Gastrocnemius medialis (tissue), 4 donors: ENCODE data around the gene MRPL30. TPM values are rescaled to one million over a fixed set of nuclear protein-coding genes. Genes with fewer than 3 reads are reported as not detected.
A peak's percentile ranks its signal among the peaks of the same experiment; 100 is the strongest.

Experiments used
- ATAC-seq, 2 donors: fragments of 150-250 bp; one replicate each; pipeline ENCODE4 v1.9.1; 2016
- DNase-seq, 2 donors: peaks; one replicate each; pipeline ENCODE4 v3.0.0-alpha.2; 2019
- H3K27ac ChIP-seq, 4 donors: fragments of 200-600 bp; sonication (generic); 1 replicate in 1 of 4; 2 replicates in 3 of 4; pipeline ENCODE4 v1.5.1; 2016 to 2018; ENCODE audit warnings: mild to moderate bottlenecking in 2 of 4, moderate library complexity in 1 of 4
- H3K27me3 ChIP-seq, 3 donors: fragments of 200-600 bp; sonication (generic) in 2 of 3; 1 replicate in 1 of 3; 2 replicates in 2 of 3; pipeline versions ENCODE4 v1.5.1 to v1.6.0; 2016 to 2019; ENCODE audit warnings: mild to moderate bottlenecking in 1 of 3, moderate library complexity in 1 of 3
- H3K36me3 ChIP-seq, 2 donors: fragments of 200-600 bp; sonication (generic) in 1 of 2; one replicate each; pipeline ENCODE4 v1.5.1; 2017 to 2018
- H3K4me1 ChIP-seq, 2 donors: fragments of 200-600 bp; sonication (generic) in 1 of 2; one replicate each; pipeline ENCODE4 v1.5.1; 2016 to 2017; ENCODE audit warnings: mild to moderate bottlenecking in 2 of 2
- H3K4me3 ChIP-seq, 4 donors: fragments of 200-600 bp; sonication (generic) in 3 of 4; 1 replicate in 1 of 4; 2 replicates in 3 of 4; pipeline ENCODE4 v1.5.1; 2016 to 2019; ENCODE audit warnings: mild to moderate bottlenecking in 2 of 4
- H3K9me3 ChIP-seq, 3 donors: fragments of 200-600 bp; sonication (generic) in 2 of 3; 1 replicate in 1 of 3; 2 replicates in 2 of 3; pipeline ENCODE4 v1.5.1; 2016 to 2019
- POLR2A ChIP-seq, 2 donors: fragments of 450-650 bp; IDR thresholded peaks; one replicate each; pipeline ENCODE4 v1.6.1; 2017; ENCODE audit warnings: antibody characterized with exemption in 2 of 2, mild to moderate bottlenecking in 2 of 2, moderate library complexity in 2 of 2
- in situ Hi-C, 4 donors: fragments of 200-750 bp; cut with MboI; loops; one replicate each; pipeline versions ENCODE4 v1.15.0 to v1.8.0; 2017; ENCODE audit warnings: low sequenced_read_pairs in 4 of 4
- intact Hi-C: fragments of 100-400 bp; cut with DNase I; formaldehyde crosslinking; loops from one replicate; pipeline ENCODE4 v1.15.1; 2023; ENCODE audit warnings: low total_unique reads
- total RNA-seq, 4 donors: library from RNA; depleted of rRNA; stranded (reverse); fragments of >200 nt; gene quantifications; one replicate each; pipeline versions ENCODE4 v1.1.0 to v1.2.3, GENCODE V29; 2016
- TF ChIP-seq, protein P1 (sequence below), 5 experiments: fragments of 450-650 bp in 3 of 5; fragments of 200-600 bp in 2 of 5; sonication (generic) in 2 of 5; IDR thresholded peaks in 4 of 5; conservative IDR thresholded peaks in 1 of 5; 1 replicate in 4 of 5; 2 replicates in 1 of 5; pipeline ENCODE4 v1.5.1; 2016 to 2019; ENCODE audit warnings: antibody characterized with exemption in 5 of 5, mild to moderate bottlenecking in 3 of 5, moderate library complexity in 3 of 5

MRPL30 gene
- total RNA-seq, 4 donors from 2014 or later, result 29.3 to 43.4 (median 35.5) TPM

DNA sequence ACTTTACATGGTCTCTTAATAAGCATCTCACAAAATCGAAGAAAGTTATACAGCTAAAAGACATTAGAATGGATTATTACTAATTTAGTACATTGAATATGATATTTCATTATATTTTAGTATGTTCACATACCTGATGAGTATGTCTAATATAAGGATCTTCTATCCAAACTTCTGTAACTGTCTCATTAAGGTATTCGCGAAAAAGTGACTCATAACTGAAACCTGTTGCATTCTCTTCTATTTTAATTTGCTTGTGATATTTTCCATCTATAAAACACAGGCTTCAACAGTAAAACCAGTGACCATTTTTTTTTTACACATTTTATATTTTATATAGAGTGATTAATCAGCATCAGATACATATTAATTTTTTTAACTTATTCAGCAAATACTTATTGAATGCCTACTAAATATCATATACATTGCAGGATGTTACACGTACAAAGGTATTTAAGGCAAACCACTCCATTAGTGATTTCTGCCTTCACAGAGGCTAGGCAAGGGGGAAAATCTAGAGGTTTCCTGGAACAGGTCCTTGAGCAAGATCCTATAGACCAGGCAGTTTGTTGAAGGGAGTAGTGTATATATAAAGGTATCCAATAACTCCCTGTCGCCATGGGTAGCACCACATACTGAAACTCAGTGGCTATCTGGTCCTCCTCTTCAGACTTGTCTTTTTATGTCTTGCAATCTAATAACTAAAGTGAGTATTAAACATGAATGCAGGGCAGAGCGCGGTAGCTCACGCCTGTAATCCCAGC is 9.4 kb upstream of the MRPL30 start:
- no peaks in the 10 kb centered on the region for H3K9me3 ChIP-seq
- H3K4me1 ChIP-seq, result no peaks in the 10 kb centered on the region
- no peak for DNase-seq
- TF ChIP-seq POLR2A (IDR thresholded peaks at IDR 0.05), result no peak
- TF ChIP-seq, protein P1, sequence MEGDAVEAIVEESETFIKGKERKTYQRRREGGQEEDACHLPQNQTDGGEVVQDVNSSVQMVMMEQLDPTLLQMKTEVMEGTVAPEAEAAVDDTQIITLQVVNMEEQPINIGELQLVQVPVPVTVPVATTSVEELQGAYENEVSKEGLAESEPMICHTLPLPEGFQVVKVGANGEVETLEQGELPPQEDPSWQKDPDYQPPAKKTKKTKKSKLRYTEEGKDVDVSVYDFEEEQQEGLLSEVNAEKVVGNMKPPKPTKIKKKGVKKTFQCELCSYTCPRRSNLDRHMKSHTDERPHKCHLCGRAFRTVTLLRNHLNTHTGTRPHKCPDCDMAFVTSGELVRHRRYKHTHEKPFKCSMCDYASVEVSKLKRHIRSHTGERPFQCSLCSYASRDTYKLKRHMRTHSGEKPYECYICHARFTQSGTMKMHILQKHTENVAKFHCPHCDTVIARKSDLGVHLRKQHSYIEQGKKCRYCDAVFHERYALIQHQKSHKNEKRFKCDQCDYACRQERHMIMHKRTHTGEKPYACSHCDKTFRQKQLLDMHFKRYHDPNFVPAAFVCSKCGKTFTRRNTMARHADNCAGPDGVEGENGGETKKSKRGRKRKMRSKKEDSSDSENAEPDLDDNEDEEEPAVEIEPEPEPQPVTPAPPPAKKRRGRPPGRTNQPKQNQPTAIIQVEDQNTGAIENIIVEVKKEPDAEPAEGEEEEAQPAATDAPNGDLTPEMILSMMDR (IDR thresholded peaks at IDR 0.05 in 4 of 5, conservative IDR thresholded peaks at IDR 0.05 in 1 of 5), result no peak
- no peak overlapping the region for H3K4me3 ChIP-seq
- peaks cover 0 to 52% of the 10 kb centered on the region in 2 donors for H3K36me3 ChIP-seq
- H3K27ac ChIP-seq, result no peak overlapping the region
- in situ Hi-C loops, result no loop called here
- H3K27me3 ChIP-seq, result no peaks in the 10 kb centered on the region
- ATAC-seq, result no peak
- intact Hi-C loops, result no loop called here

DNA sequence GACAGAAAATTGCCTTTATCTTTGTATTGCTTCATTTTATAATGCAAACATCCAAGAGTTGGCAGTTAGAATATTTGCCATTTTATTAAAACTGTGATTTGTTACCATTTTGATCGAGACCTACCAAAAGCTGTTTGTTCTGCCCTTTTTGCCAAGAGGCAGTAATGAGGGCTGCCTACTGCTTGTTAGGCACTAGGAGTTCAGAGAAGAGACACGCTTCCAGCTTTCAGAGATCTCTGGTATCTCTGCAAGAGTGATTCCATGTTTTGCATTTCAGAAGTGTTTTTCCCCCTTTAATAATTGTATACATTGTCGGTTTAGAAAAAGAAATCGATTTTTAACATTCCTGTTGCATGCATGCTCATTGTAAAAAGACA is 628 bp downstream of the MRPL30 start:
- in situ Hi-C loops, result loop anchor here (10.0 to 25.0 kb wide), 6 partner anchors 156 to 1381 kb away; partner anchors contain the start of genes REV1 (in 4 of the 4), EIF5B (in 2 of the 4), TXNDC9 (in 2 of the 4) and COA5 (in 1 of the 4)
- ATAC-seq, result no peak
- Histone ChIP-seq H3K9me3 (no peaks in the 10 kb centered on the region), H3K27me3 (no peaks in the 10 kb centered on the region), H3K36me3 (peaks cover 0 to 1% of the 10 kb centered on the region in 2 donors), H3K27ac (peak overlapping the region; percentile 77 to 88 (median 80)), H3K4me3 (peak overlapping the region; percentile 73 to 84 (median 80)), H3K4me1 (peaks cover 23 to 33% of the 10 kb centered on the region in 2 donors)
- DNase-seq, result no peak
- TF ChIP-seq, protein P1 (IDR thresholded peaks at IDR 0.05 in 4 of 5, conservative IDR thresholded peaks at IDR 0.05 in 1 of 5), result no peak
- TF ChIP-seq POLR2A (IDR thresholded peaks at IDR 0.05), result no peak
- intact Hi-C loops, result loop anchor here (1.0 to 2.0 kb wide), 5 partner anchors 27 to 573 kb away; partner anchors contain the start of genes C2orf15, COA5, LIPT1 and REV1

DNA sequence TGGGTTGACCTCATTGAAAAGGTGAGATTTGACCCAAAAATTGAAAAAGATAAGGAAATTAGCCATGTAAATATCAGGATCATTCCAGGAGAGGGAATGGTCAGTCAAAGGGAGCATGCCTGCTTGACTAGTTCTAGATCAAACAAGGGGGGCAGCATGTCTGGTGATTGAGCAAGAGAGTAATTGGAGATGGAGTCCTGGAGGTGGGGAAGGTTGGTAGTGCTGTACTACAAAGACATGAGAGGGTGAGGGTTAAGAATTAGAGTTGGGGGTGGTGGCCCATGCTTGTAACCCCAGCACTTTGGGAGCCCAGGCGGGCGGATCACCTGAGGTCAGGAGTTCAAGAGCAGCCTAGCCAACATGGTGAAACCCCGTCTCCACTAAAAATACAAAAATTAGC is 2.0 kb downstream of the MRPL30 start:
- TF ChIP-seq POLR2A (IDR thresholded peaks at IDR 0.05), result no peak
- TF ChIP-seq, protein P1 (IDR thresholded peaks at IDR 0.05 in 4 of 5, conservative IDR thresholded peaks at IDR 0.05 in 1 of 5), result no peak
- no peak for ATAC-seq
- Histone ChIP-seq H3K27me3 (no peaks in the 10 kb centered on the region), H3K9me3 (no peaks in the 10 kb centered on the region), H3K4me1 (peaks cover 23 to 33% of the 10 kb centered on the region in 2 donors), H3K4me3 (no peak overlapping the region), H3K36me3 (peaks cover 0 to 10% of the 10 kb centered on the region in 2 donors), H3K27ac (no peak overlapping the region)
- intact Hi-C loops, result no loop called here
- in situ Hi-C loops, result loop anchor here (10.0 to 25.0 kb wide), 6 partner anchors 154 to 1379 kb away; partner anchors contain the start of genes REV1 (in 4 of the 4), EIF5B (in 2 of the 4), TXNDC9 (in 2 of the 4) and COA5 (in 1 of the 4)
- no peak for DNase-seq

DNA sequence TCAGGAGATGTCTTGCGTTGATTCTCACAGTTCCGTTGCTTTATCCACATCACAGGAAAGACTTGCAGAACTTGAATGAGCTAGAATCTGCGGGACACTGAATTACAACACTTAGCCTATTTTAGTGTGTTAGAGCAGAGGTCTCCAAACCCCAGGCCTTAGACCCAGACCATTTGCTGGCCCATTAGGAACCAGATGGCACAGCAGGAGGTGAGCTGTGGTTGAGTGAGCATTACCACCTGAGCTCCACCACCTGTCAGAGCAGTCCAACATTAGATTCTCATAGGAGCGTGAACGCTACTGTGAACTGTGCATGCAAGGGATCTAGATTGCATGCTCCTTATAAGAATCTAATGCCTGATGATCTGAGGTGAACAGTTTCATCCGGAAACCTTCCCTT is 3.8 kb downstream of the MRPL30 start:
- DNase-seq (no peak), ATAC-seq (no peak)
- intact Hi-C loops (no loop called here), in situ Hi-C loops (loop anchor here (10.0 to 25.0 kb wide), 6 partner anchors 152 to 1377 kb away; partner anchors contain the start of genes REV1 (in 4 of the 4), EIF5B (in 2 of the 4), TXNDC9 (in 2 of the 4) and COA5 (in 1 of the 4))
- H3K4me3 ChIP-seq, result no peak overlapping the region
- H3K9me3 ChIP-seq, result no peaks in the 10 kb centered on the region
- H3K4me1 ChIP-seq, result peaks cover 21 to 25% of the 10 kb centered on the region in 2 donors
- H3K36me3 ChIP-seq, result peaks cover 0 to 10% of the 10 kb centered on the region in 2 donors
- no peaks in the 10 kb centered on the region for H3K27me3 ChIP-seq
- H3K27ac ChIP-seq, result no peak overlapping the region
- no peak for TF ChIP-seq POLR2A (IDR thresholded peaks at IDR 0.05)
- TF ChIP-seq, protein P1 (IDR thresholded peaks at IDR 0.05 in 4 of 5, conservative IDR thresholded peaks at IDR 0.05 in 1 of 5), result no peak
